Activated naive CD4-positive, alpha-beta T cell treated with anti-CD3 and anti-CD28 coated beads, Interleukin-2, amount 50 U/mL, for 16 hours (primary cell): Measurements from ENCODE around the gene ABHD12.

ENCODE experiments used
- DNase-seq: peaks from one replicate; pipeline ENCODE4 v3.0.0-alpha.2; 2020

ABHD12 gene

DNA sequence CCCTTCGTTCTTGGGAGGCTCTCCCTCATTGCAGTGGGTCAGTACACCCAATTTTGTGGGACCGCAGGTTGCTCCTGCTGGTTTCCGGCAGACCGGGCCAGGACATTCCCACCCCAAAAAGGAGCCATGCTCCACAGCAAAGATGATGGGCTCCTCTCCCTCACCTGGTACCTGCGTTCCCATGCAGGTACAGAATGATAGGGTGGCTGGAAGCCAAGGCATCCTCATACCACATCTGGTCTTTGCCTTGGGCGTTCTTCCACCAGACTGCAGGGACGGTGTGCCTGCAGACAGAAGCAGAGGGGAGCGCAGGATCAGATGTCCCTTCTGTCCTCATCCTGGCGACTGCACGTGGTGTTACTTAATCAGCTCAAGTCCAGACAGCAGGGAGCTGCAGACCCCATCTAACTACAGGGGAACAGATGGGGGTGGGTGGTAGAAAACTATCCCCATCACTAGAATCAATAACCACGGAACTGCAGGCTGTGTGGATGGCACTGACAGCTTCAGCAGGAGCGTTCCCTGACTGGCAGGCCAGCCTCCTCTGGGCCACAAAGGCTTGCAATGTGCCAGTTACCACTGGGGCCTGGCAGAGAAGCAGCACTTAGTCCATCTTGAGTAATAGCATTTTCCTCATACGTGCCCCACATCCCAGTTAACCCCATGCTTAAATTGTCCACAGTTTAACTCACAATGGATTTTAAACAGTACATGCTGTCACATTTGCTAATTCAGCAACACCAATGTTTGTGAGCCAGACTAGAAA lies 70.4 kb downstream of the ABHD12 start:
- no peak for DNase-seq

DNA sequence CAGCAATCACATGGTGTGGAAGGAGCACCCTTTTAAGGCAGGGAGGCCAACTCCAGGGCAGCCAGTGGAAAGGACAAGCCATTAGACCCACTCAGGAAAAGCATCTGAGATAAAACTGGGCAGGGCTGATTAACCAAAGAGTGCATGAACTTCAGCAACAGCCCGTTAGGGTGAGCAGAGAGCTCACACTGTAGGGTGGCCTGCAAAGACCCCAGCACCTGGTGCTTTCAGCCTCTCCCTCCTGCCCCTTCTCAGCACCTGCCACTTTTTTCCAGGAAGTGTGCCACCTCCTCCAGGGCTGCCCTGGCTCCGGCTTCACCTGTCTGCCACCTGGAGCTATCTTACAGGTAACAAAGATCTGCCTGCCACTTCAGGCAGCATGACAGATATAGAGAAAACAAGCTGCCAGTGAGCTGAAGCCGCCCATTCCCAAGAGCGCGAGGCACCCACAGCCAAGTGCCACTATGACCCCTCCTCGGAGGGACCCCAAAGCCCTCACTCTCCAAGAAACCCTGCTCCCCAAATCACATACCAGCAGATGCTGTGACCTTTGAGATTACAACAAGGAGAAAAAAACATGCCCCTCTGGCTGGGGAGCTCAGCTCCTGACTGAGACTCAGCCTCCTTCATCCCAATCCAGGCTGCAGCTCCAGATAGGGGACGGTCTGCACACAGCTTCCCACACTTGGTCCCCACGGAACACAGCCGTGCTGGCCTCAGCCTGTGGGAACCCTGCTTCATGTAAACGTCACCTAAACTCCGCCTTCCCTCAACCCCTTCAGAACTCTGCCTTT lies 71.2 kb downstream of the ABHD12 start:
- peak; percentile 0 for DNase-seq

DNA sequence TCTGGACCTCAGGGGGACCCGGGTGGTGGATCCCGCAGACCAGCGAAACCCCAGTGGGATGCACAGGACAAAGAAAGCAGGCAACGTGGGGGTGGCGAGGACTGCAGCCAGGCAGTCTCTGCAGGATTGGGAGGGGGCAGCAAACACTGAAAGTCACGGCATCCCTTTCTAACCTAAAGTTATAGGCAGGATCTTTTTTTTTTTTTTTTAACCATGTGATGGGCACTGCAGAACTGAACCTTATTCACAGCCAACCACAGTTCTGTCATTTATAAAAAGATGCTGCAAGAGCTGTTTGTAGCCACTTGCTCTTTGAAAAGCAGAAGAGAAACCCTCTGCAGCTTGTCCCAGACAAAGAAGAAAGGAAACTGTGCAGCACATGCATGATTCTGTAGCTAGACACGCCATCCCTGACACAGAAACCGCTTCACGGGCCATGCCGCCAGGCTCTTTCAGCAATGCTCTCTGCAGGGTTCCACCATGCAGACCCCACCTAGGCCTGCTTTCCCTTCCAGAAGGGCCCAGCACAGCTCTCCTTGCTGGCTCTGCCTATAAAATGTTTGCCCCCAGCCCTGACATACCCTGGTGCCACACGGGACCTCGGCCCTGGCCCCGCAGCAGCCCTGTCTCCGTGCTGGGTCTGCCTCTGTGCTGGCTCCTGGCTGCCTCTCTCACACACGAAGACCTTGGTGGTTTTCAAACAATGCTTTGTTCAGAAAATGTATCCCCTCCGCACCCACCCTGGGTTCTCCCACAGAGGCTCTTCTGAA lies 72.0 kb downstream of the ABHD12 start:
- peak; percentile 7 for DNase-seq

DNA sequence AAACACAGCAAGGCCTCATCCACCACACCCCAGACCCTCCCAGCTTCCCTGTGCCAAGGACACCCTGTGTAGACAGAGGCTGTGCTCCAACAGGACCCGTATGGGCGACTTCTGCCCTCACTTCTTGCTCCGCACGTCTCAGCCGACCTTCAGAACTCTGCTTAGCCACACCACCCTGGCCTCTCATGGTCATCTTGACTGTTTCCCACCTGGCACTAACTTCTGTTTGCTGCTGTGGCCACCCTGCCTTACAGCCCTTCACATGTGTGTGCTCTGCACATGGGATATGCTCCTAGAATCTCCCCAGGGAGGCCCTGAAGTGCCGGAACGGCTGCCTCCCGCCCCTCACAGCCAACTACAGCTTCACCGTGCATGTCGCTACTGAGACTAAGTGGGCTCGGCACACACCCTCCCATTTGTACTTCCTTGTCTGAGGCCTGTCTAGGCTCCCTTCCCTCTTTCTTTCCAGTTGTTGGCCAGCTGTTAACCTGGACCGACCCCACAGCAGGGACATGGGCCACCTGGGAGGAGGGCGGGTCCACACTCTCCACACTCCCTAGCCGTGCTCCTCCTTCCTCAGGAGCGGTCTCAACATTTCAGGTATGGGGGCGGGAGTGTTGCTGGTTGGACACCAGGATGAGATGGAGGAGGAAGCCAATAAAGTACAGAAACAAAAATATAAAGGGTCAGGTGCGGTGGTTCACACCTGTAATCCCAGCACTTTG lies 73.1 kb downstream of the ABHD12 start:
- DNase-seq, result no peak

- peak; percentile 4 for DNase-seq
These were observed 74.0 kb downstream of the ABHD12 start for GRCh38 chr20:25316506-25317190.

GRCh38 chr20:25315418-25316210 lies 75.0 kb downstream of the ABHD12 start:
- peak; percentile 2 for DNase-seq

- peak; percentile 8 for DNase-seq
These were observed 75.9 kb downstream of the ABHD12 start for GRCh38 chr20:25314497-25315417.

DNA sequence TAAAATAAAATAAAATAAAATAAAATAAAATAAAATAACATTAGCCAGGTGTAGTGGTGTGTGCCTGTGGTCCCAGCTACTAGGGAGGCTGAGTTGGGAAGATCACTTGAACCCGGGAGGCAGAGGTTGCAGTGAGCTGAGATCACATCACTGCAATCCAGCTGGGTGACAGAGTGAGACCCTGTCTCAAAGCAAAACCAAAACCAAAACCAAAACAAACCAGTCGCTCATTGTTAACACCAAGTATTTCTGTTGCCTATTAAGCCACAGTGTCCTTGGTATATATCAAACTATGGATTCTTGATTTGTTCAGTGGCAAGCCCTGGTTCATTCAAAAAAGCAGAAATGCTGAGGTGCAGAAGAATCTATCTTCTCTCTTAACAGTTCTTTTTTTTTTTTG lies 77.0 kb downstream of the ABHD12 start:
- no peak for DNase-seq

- peak; percentile 6 for DNase-seq
These were observed 77.9 kb downstream of the ABHD12 start for GRCh38 chr20:25312716-25313115.

- peak; percentile 5 for DNase-seq
These were observed 79.5 kb downstream of the ABHD12 start for GRCh38 chr20:25310921-25311728.

GRCh38 chr20:25310268-25310920 lies 80.2 kb downstream of the ABHD12 start:
- DNase-seq, result peak; percentile 32

- DNase-seq, result peak; percentile 10
These were observed 81.0 kb downstream of the ABHD12 start for GRCh38 chr20:25309395-25310267.

- DNase-seq, result no peak
These were observed 81.8 kb downstream of the ABHD12 start for GRCh38 chr20:25308671-25309394.

DNA sequence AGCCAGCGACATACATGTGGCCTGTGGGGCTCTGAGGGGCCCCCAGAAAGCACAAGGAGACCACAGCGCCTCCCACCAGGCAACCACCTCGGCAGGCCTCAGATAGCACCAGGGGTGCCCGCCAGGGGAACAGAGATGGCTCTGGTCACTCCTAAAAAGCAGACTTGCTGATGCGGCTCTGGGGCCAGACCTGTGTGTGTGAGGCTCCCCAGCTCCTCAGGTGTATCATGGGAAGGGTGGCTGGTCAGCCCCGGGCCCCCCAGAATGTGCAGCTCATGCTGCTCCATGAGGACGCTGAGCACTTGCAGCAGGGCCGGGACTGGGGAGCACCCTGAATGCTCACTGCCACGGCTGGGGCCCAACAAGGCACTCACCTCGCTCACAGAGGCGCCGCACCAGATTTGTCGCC lies 82.5 kb downstream of the ABHD12 start:
- no peak for DNase-seq

GRCh38 chr20:25306991-25307903 lies 83.4 kb downstream of the ABHD12 start:
- DNase-seq, result no peak
